Smooth muscle cell of the coronary artery (primary cell): Measurements from ENCODE around the gene PCDH11Y. TPM values are rescaled to one million over a fixed set of nuclear protein-coding genes. Genes with fewer than 3 reads are reported as not detected.

Experiments
- total RNA-seq: library from RNA; depleted of rRNA; stranded (reverse); fragments of >200 nt; gene quantifications from 2 replicates; pipeline ENCODE4 v1.2.3, GENCODE V29; 2014; ENCODE audit warnings: low replicate concordance

The PCDH11Y gene, protein sequence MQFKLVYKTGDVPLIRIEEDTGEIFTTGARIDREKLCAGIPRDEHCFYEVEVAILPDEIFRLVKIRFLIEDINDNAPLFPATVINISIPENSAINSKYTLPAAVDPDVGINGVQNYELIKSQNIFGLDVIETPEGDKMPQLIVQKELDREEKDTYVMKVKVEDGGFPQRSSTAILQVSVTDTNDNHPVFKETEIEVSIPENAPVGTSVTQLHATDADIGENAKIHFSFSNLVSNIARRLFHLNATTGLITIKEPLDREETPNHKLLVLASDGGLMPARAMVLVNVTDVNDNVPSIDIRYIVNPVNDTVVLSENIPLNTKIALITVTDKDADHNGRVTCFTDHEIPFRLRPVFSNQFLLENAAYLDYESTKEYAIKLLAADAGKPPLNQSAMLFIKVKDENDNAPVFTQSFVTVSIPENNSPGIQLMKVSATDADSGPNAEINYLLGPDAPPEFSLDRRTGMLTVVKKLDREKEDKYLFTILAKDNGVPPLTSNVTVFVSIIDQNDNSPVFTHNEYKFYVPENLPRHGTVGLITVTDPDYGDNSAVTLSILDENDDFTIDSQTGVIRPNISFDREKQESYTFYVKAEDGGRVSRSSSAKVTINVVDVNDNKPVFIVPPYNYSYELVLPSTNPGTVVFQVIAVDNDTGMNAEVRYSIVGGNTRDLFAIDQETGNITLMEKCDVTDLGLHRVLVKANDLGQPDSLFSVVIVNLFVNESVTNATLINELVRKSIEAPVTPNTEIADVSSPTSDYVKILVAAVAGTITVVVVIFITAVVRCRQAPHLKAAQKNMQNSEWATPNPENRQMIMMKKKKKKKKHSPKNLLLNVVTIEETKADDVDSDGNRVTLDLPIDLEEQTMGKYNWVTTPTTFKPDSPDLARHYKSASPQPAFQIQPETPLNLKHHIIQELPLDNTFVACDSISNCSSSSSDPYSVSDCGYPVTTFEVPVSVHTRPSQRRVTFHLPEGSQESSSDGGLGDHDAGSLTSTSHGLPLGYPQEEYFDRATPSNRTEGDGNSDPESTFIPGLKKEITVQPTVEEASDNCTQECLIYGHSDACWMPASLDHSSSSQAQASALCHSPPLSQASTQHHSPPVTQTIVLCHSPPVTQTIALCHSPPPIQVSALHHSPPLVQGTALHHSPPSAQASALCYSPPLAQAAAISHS (N-terminal part only)
- not detected in 2 replicates for total RNA-seq

DNA sequence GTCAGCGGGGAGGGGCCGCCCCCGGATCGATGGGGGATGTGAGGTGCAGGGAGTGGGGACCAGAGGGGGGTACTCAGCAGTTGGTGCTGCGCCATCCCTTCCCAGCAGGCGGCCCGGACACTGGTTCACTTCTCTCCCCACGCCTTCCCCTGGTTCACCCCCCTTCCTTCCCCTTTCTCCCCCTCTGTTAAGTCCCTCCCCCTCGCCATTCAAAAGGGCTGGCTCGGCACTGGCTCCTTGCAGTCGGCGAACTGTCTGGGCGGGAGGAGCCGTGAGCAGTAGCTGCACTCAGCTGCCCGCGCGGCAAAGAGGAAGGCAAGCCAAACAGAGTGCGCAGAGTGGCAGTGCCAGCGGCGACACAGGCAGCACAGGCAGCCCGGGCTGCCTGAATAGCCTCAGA, at the start of gene PCDH11Y:
PCDH11Y (plus strand) TSS at position 240 of the 400 bp plus-strand sequence. CDS start 56,804 bp downstream, outside the sequence.

